Smooth muscle cell (in vitro differentiated cells): ENCODE results near the gene GATA3. TPM values are rescaled to one million over a fixed set of nuclear protein-coding genes. Genes with fewer than 3 reads are reported as not detected.

Experiments used
- DNase-seq: peaks from one replicate; lab custom pipeline; 2025; ENCODE audit not compliant: unreplicated experiment; lab: John Stamatoyannopoulos, UW
- H2AFZ ChIP-seq: fragments of 200-600 bp; sonication (generic); 2 replicates; pipeline ENCODE4 v1.6.0; 2016; ENCODE audit warnings: antibody characterized with exemption, low read depth, mild to moderate bottlenecking
- H3F3A ChIP-seq: fragments of 200-600 bp; sonication (generic); 2 replicates; pipeline ENCODE4 v1.6.0; 2017; ENCODE audit warnings: antibody characterized with exemption, low read depth
- H3K27ac ChIP-seq: fragments of 200-600 bp; sonication (generic); 2 replicates; pipeline ENCODE4 v1.5.1; 2016; ENCODE audit warnings: low read depth, mild to moderate bottlenecking
- H3K27me3 ChIP-seq: fragments of 200-600 bp; sonication (generic); 2 replicates; pipeline ENCODE4 v1.6.1; 2016; ENCODE audit warnings: low read depth, mild to moderate bottlenecking
- H3K36me3 ChIP-seq: fragments of 200-600 bp; sonication (generic); 2 replicates; pipeline ENCODE4 v1.5.1; 2016; ENCODE audit warnings: low read depth
- H3K4me1 ChIP-seq: fragments of 200-600 bp; sonication (generic); 2 replicates; pipeline ENCODE4 v1.5.1; 2016; ENCODE audit warnings: low read depth
- H3K4me2 ChIP-seq: fragments of 200-600 bp; sonication (generic); 2 replicates; pipeline ENCODE4 v1.6.0; 2016; ENCODE audit warnings: mild to moderate bottlenecking
- H3K4me3 ChIP-seq: fragments of 200-600 bp; sonication (generic); 2 replicates; pipeline ENCODE4 v1.5.1; 2016; ENCODE audit warnings: mild to moderate bottlenecking
- H3K79me2 ChIP-seq: fragments of 200-600 bp; sonication (generic); 2 replicates; pipeline ENCODE4 v1.6.0; 2016; ENCODE audit warnings: low read depth, mild to moderate bottlenecking
- H3K9ac ChIP-seq: fragments of 200-600 bp; sonication (generic); 2 replicates; pipeline ENCODE4 v1.6.0; 2016; ENCODE audit warnings: low read depth
- H3K9me3 ChIP-seq: fragments of 200-600 bp; sonication (generic); replicated peaks from 2 replicates; pipeline ENCODE4 v1.5.1; 2016; ENCODE audit warnings: low read depth
- H4K20me1 ChIP-seq: fragments of 200-600 bp; sonication (generic); 2 replicates; pipeline ENCODE4 v1.6.0; 2016; ENCODE audit warnings: low read depth
- WGBS: methylation state at CpG from one replicate; pipeline ENCODE4 v1.1.7; 2016; ENCODE audit warnings: low lambda C conversion rate; 5-methylcytosine and 5-hydroxymethylcytosine counted together
- polyA plus RNA-seq: library from polyadenylated mRNA; unstranded; fragments of >200 nt; fragmentation: Nextera tagmentation; extraction: Ambion mirVana; gene quantifications from 2 replicates; pipeline ENCODE4 v1.2.1, GENCODE V29; 2016
- total RNA-seq: library from RNA; depleted of rRNA; stranded (reverse); fragments of >200 nt; gene quantifications from 2 replicates; pipeline ENCODE4 v1.2.3, GENCODE V29; 2014
- TF ChIP-seq, protein P1 (sequence below): fragments of 200-600 bp; sonication (generic); IDR thresholded peaks from 2 replicates; pipeline ENCODE4 v1.5.1; 2017; ENCODE audit warnings: borderline replicate concordance, mild to moderate bottlenecking, antibody characterized with exemption; ENCODE audit not compliant: insufficient read depth, poor library complexity, severe bottlenecking

GATA3 gene
- total and polyA plus RNA-seq, 2 experiments from 2014 or later: 5.2 to 6.9 TPM

GRCh38 chr10:8035006-8035640 lies 19.4 kb upstream of the GATA3 start:
- no peak overlapping the region for H3K9ac ChIP-seq
- H3F3A ChIP-seq: no peaks in the 10 kb centered on the region
- peak overlapping the region; percentile 26 for H3K4me3 ChIP-seq
- no peaks in the 10 kb centered on the region for H3K9me3 ChIP-seq
- no peaks in the 10 kb centered on the region for H3K79me2 ChIP-seq
- peak overlapping the region; percentile 78 for H3K4me2 ChIP-seq
- H3K27ac ChIP-seq: no peak overlapping the region
- WGBS: 5% methylated on average over 31 of the region's 32 CpGs
- H3K36me3 ChIP-seq: no peaks in the 10 kb centered on the region
- H2AFZ ChIP-seq: no peak overlapping the region
- H3K27me3 ChIP-seq: peaks cover 100% of the 10 kb centered on the region
- TF ChIP-seq, protein P1, sequence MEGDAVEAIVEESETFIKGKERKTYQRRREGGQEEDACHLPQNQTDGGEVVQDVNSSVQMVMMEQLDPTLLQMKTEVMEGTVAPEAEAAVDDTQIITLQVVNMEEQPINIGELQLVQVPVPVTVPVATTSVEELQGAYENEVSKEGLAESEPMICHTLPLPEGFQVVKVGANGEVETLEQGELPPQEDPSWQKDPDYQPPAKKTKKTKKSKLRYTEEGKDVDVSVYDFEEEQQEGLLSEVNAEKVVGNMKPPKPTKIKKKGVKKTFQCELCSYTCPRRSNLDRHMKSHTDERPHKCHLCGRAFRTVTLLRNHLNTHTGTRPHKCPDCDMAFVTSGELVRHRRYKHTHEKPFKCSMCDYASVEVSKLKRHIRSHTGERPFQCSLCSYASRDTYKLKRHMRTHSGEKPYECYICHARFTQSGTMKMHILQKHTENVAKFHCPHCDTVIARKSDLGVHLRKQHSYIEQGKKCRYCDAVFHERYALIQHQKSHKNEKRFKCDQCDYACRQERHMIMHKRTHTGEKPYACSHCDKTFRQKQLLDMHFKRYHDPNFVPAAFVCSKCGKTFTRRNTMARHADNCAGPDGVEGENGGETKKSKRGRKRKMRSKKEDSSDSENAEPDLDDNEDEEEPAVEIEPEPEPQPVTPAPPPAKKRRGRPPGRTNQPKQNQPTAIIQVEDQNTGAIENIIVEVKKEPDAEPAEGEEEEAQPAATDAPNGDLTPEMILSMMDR: no peak
- no peak for DNase-seq
- H4K20me1 ChIP-seq: no peaks in the 10 kb centered on the region
- H3K4me1 ChIP-seq: peaks cover 19% of the 10 kb centered on the region

DNA sequence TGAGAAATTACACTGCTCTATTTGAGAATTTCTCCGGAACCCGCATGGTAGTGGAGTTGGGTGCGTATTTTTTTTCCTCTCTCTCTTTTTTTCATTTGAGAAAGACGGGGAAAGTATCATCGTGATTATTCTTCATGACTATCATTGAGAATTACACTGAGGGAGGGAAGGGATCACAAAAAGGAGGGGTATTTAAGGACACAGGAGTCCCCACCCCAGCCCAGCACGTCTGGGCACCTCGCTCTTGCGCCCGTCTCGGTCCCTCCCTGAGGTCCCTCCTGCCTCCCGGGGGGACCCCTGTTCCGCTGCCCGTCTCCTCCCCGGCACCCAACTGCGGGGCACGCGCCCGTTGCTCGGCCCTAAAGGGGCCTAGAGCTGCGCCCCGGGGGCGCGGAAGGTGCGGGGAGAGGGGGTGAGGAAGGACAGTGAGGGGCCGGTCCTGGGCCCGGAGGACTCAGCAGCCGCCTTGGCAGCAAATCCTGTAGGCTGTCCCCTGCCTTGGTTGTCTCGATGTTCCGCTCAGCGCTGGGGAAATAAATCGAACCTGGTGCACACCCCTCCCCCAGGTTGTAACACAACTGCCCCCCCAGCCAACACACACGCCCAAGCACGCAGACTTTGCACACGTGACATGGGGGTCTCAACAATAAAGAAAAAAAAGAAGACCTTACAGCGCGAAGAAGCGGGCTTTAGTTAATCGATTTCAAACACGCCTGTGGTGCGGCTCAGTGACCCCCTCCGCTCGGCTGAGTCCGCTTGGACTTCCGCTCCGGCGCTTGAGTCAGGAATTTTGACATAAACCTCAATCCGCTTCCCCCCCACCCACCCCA lies 18.6 kb upstream of the GATA3 start:
- Histone ChIP-seq H4K20me1 (no peaks in the 10 kb centered on the region), H3F3A (no peaks in the 10 kb centered on the region), H3K9me3 (no peaks in the 10 kb centered on the region), H3K9ac (no peak overlapping the region), H3K4me3 (no peak overlapping the region), H3K27me3 (peaks cover 100% of the 10 kb centered on the region), H3K4me2 (peak overlapping the region; percentile 6), H3K4me1 (peaks cover 19% of the 10 kb centered on the region), H2AFZ (no peak overlapping the region), H3K27ac (no peak overlapping the region), H3K79me2 (no peaks in the 10 kb centered on the region), H3K36me3 (no peaks in the 10 kb centered on the region)
- no peak for DNase-seq
- 4% methylated on average over 29 of the region's 47 CpGs for WGBS
- TF ChIP-seq, protein P1: no peak

DNA sequence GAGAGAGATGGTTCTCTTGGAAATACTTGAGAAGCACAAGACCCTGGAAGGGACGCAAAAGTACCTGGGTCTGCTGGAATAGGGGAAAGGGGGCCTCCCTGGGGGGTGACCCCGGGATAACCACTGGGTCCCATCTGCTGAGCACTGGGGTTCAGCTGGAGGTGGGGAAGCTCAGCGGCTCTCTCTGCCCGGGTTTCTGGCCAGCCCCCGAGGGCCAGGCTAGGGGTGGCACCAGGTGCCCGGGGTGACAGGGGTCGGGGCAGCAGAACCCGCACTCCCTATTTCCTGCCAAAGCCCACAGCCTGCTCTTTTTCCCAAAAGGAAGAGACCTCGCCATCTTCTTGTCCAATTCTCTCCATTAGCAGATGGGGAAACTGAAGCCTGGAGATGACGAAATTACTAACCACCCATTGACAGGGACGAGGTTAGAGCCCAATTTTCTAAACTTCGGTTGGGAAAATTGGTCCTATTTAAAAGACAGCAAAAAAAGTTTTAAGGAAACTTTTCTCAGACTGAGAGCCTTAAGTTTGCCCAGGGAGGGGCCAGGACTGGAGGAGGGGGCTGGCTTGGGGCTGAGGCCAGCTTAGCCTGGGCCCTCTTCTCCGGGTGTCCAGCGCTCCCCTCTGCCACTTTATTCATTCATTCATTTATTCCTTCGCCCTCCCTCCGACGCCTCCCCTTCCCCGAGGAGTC lies 17.8 kb upstream of the GATA3 start:
- Histone ChIP-seq H4K20me1 (no peaks in the 10 kb centered on the region), H3K27ac (no peak overlapping the region), H3K36me3 (no peaks in the 10 kb centered on the region), H3K9ac (no peak overlapping the region), H3K4me1 (peaks cover 19% of the 10 kb centered on the region), H3K4me3 (no peak overlapping the region), H3K79me2 (no peaks in the 10 kb centered on the region), H3F3A (no peaks in the 10 kb centered on the region), H2AFZ (no peak overlapping the region), H3K27me3 (peaks cover 100% of the 10 kb centered on the region), H3K9me3 (no peaks in the 10 kb centered on the region), H3K4me2 (no peak overlapping the region)
- TF ChIP-seq, protein P1: no peak
- no peak for DNase-seq
- WGBS: 9% methylated on average over 18 of the region's 18 CpGs
